ENCODE results near the gene DPYSL3.

Gene DPYSL3

DNA sequence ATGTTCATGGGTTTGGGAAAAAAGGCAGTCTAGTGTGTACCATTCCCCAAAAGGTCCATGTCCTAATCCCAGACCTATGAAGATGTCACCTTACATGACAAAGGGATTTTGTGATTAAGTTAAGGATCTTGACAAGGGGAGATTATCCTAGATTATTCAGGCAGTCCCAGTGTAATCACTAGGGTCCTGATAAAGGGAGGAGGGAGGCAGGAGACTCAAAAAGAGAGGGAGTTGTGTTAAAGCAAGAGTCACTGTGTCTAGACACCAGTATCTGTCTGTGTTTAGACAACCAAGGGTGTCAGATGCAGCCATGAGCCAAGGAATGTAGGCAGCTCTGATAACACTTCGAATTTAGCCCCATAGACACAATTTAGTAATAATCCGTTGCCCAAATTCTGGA is 49.5 kb downstream of the DPYSL3 start:
- Histone ChIP-seq H3K4me3 (ENCODE audit: insufficient read depth, low read length, poor library complexity, severe bottlenecking) (no peak overlapping the region), H3K27me3 (ENCODE audit: low read length) (no peaks in the 10 kb centered on the region)

DNA sequence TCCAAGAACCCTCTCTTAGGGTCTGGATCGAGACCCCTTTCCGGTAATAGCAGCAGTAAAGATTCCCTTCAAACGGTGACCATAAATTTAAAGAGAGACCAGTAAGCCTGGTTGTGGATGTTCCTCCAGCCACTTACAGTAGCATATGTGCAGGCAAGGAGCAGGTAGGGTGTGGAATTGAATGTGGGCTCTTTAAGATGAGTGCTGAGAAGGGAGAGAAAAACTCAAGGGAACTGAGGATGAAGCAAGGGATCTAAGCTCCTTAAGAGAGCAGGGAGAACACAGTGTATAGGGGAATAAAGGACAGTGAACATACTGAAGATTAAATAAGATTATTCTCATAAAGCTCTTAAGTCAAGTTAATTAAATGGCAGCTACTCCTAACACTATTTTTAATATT is 51.3 kb downstream of the DPYSL3 start:
- Histone ChIP-seq H3K9me3 (ENCODE audit: insufficient read depth, low read length) (no peaks in the 10 kb centered on the region), H2AFZ (ENCODE audit: low read depth, low read length, severe bottlenecking) (no peak overlapping the region), H3K9me2 (replicated peaks; ENCODE audit: insufficient read depth, low read length) (no peaks in the 10 kb centered on the region), H3K4me2 (ENCODE audit: low read depth, low read length, poor library complexity, severe bottlenecking) (no peak overlapping the region), H3K9ac (ENCODE audit: low read length) (no peak overlapping the region), H3K79me2 (ENCODE audit: insufficient read depth, low read length) (no peaks in the 10 kb centered on the region), H3K4me3 (ENCODE audit: insufficient read depth, low read length, poor library complexity, severe bottlenecking) (no peak overlapping the region), H3F3A (ENCODE audit: insufficient read depth) (no peaks in the 10 kb centered on the region), H4K20me1 (ENCODE audit: low read depth, low read length) (no peaks in the 10 kb centered on the region), H3K36me3 (ENCODE audit: low read length) (no peaks in the 10 kb centered on the region), H3K27me3 (ENCODE audit: low read length) (no peaks in the 10 kb centered on the region), H3K27ac (ENCODE audit: low read depth, low read length) (no peak overlapping the region)
- TF ChIP-seq EZH2phosphoT487 (conservative IDR thresholded peaks at IDR 0.05; ENCODE audit: low read length) = no peak
- TF ChIP-seq, protein P1, sequence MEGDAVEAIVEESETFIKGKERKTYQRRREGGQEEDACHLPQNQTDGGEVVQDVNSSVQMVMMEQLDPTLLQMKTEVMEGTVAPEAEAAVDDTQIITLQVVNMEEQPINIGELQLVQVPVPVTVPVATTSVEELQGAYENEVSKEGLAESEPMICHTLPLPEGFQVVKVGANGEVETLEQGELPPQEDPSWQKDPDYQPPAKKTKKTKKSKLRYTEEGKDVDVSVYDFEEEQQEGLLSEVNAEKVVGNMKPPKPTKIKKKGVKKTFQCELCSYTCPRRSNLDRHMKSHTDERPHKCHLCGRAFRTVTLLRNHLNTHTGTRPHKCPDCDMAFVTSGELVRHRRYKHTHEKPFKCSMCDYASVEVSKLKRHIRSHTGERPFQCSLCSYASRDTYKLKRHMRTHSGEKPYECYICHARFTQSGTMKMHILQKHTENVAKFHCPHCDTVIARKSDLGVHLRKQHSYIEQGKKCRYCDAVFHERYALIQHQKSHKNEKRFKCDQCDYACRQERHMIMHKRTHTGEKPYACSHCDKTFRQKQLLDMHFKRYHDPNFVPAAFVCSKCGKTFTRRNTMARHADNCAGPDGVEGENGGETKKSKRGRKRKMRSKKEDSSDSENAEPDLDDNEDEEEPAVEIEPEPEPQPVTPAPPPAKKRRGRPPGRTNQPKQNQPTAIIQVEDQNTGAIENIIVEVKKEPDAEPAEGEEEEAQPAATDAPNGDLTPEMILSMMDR (IDR thresholded peaks at IDR 0.05; ENCODE audit: insufficient read depth, low read length, poor library complexity, severe bottlenecking) = no peak

More for the DNA sequence above, 49.5 kb downstream of the DPYSL3 start:
- Histone ChIP-seq H3K79me2 (ENCODE audit: insufficient read depth, low read length) (no peaks in the 10 kb centered on the region), H3K4me2 (ENCODE audit: low read depth, low read length, poor library complexity, severe bottlenecking) (no peak overlapping the region), H2AFZ (ENCODE audit: low read depth, low read length, severe bottlenecking) (no peak overlapping the region), H3K27ac (ENCODE audit: low read depth, low read length) (no peak overlapping the region), H4K20me1 (ENCODE audit: low read depth, low read length) (no peaks in the 10 kb centered on the region), H3K36me3 (ENCODE audit: low read length) (no peaks in the 10 kb centered on the region), H3F3A (ENCODE audit: insufficient read depth) (no peaks in the 10 kb centered on the region), H3K9me2 (replicated peaks; ENCODE audit: insufficient read depth, low read length) (no peaks in the 10 kb centered on the region), H3K9me3 (ENCODE audit: insufficient read depth, low read length) (no peaks in the 10 kb centered on the region), H3K9ac (ENCODE audit: low read length) (no peak overlapping the region)
- TF ChIP-seq, protein P1 (IDR thresholded peaks at IDR 0.05; ENCODE audit: insufficient read depth, low read length, poor library complexity, severe bottlenecking) = no peak
- no peak for TF ChIP-seq EZH2phosphoT487 (conservative IDR thresholded peaks at IDR 0.05; ENCODE audit: low read length)

DNA sequence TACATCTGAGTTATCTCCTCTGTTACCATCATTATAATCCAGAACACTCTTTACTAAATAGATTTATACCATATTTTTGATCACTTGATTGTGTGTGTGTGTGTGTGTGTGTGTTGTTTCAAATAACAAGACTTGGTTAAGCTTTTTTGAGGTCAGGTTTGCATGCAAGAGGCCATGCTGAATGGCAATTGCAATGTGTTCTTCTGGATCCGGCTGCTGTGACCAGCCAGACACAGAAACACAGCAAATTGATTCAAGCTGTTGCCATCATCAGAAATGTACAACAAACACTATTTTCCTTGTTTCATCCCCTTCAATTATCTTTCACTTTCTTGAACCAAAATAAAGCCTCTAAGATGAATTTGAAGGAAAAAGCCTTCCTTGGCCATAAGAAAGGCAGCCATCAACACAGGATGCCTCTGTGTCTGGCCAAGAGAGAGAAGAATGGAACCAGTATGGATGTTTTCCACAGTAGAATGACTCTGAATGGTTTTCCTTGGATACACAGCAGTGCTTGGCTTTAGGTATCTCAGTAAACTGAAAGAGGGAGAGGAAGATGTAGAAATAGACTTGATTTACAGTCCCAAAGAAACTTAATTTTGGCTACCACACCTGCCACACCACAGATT is 53.9 kb downstream of the DPYSL3 start:
- Histone ChIP-seq H3K4me3 (ENCODE audit: insufficient read depth, low read length, poor library complexity, severe bottlenecking) (no peak overlapping the region), H2AFZ (ENCODE audit: low read depth, low read length, severe bottlenecking) (no peak overlapping the region)

More for the DNA sequence above, 53.9 kb downstream of the DPYSL3 start:
- Histone ChIP-seq H3K4me2 (ENCODE audit: low read depth, low read length, poor library complexity, severe bottlenecking) (no peak overlapping the region), H3K36me3 (ENCODE audit: low read length) (no peaks in the 10 kb centered on the region), H3K79me2 (ENCODE audit: insufficient read depth, low read length) (no peaks in the 10 kb centered on the region), H3K27ac (ENCODE audit: low read depth, low read length) (no peak overlapping the region), H3K9me3 (ENCODE audit: insufficient read depth, low read length) (no peaks in the 10 kb centered on the region), H3F3A (ENCODE audit: insufficient read depth) (no peaks in the 10 kb centered on the region), H3K9ac (ENCODE audit: low read length) (no peak overlapping the region), H3K9me2 (replicated peaks; ENCODE audit: insufficient read depth, low read length) (no peaks in the 10 kb centered on the region), H4K20me1 (ENCODE audit: low read depth, low read length) (no peaks in the 10 kb centered on the region), H3K27me3 (ENCODE audit: low read length) (no peaks in the 10 kb centered on the region)
- TF ChIP-seq, protein P1 (IDR thresholded peaks at IDR 0.05; ENCODE audit: insufficient read depth, low read length, poor library complexity, severe bottlenecking) = no peak
- TF ChIP-seq EZH2phosphoT487 (conservative IDR thresholded peaks at IDR 0.05; ENCODE audit: low read length) = no peak

Data from SU-DHL-6 (cell line).